HG03135 (cell line): Measurements from ENCODE around the gene CHD3.

ENCODE experiments used
- ATAC-seq: cut with Tn5 transposase; IDR thresholded peaks from one replicate; pipeline ENCODE4 v1.9.1; 2021; ENCODE audit warnings: mild to moderate bottlenecking, moderate library complexity; ENCODE audit not compliant: unreplicated experiment

Gene CHD3

GRCh38 chr17:7893187-7893880 lies 4.7 kb downstream of the CHD3 start:
- no peak for ATAC-seq

GRCh38 chr17:7894226-7894625 lies 5.6 kb downstream of the CHD3 start:
- ATAC-seq, result no peak

- ATAC-seq, result no peak
Observed at GRCh38 chr17:7894866-7895265, 6.3 kb downstream of the CHD3 start.

- ATAC-seq, result no peak
Observed at GRCh38 chr17:7897090-7897489, 8.5 kb downstream of the CHD3 start.

GRCh38 chr17:7897773-7898172 lies 9.2 kb downstream of the CHD3 start:
- ATAC-seq, result no peak

GRCh38 chr17:7903154-7904103 lies 14.8 kb downstream of the CHD3 start:
- ATAC-seq, result no peak

- no peak for ATAC-seq
Observed at GRCh38 chr17:7909089-7909488, 20.5 kb downstream of the CHD3 start.

- ATAC-seq, result no peak
Observed at GRCh38 chr17:7910281-7910680, 21.7 kb downstream of the CHD3 start.

GRCh38 chr17:7910711-7911110 lies 22.1 kb downstream of the CHD3 start:
- ATAC-seq, result no peak

- no peak for ATAC-seq
Observed at GRCh38 chr17:7911116-7911515, 22.5 kb downstream of the CHD3 start.

GRCh38 chr17:7912927-7913524 lies 24.4 kb downstream of the CHD3 start:
- no peak for ATAC-seq

GRCh38 chr17:7915179-7915610 lies 26.6 kb downstream of the CHD3 start:
- peak; percentile 29 for ATAC-seq

GRCh38 chr17:7915611-7916384 lies 27.2 kb downstream of the CHD3 start, which contains the start of gene RNF227:
RNF227 (minus strand) TSS chr17:7916289; CDS start chr17:7916195, 94 bp downstream.
- ATAC-seq, result peak; percentile 64

GRCh38 chr17:7916385-7916682 lies 27.7 kb downstream of the CHD3 start:
- no peak for ATAC-seq

- no peak for ATAC-seq
Observed at GRCh38 chr17:7916808-7917207, 28.2 kb downstream of the CHD3 start.

- no peak for ATAC-seq
Observed at GRCh38 chr17:7922269-7922844, 33.8 kb downstream of the CHD3 start.

GRCh38 chr17:7922845-7923628 lies 34.4 kb downstream of the CHD3 start:
- no peak for ATAC-seq

GRCh38 chr17:7927596-7927995 lies 39.0 kb downstream of the CHD3 start:
- ATAC-seq, result no peak

- no peak for ATAC-seq
Observed at GRCh38 chr17:7929158-7930023, 40.8 kb downstream of the CHD3 start, which contains the start of gene KCNAB3. KCNAB3 (minus strand) TSS chr17:7929856; CDS start chr17:7929435, 421 bp downstream.
